GM19438 (cell line): ENCODE data around the gene GNB5.
"Not testable (repeated sequence)": the region's sequence is repeated elsewhere in the genome, so short reads cannot be mapped to it uniquely, and the experiment has no call there.

Experiments used
- ATAC-seq: cut with Tn5 transposase; IDR thresholded peaks from one replicate; pipeline ENCODE4 v1.9.1; 2021; ENCODE audit warnings: low read depth; ENCODE audit not compliant: unreplicated experiment

GNB5 gene

GRCh38 chr15:52171807-52172206, 19.4 kb downstream of the GNB5 start:
- no peak for ATAC-seq

- ATAC-seq, result no peak
Measured at GRCh38 chr15:52171386-52171785, 19.8 kb downstream of the GNB5 start.

GRCh38 chr15:52170199-52170598, 21.0 kb downstream of the GNB5 start:
- not testable (repeated sequence) for ATAC-seq

- ATAC-seq, result not testable (repeated sequence)
Measured at GRCh38 chr15:52165494-52166131, 25.6 kb downstream of the GNB5 start.

- ATAC-seq, result no peak
Measured at GRCh38 chr15:52164631-52165265, 26.4 kb downstream of the GNB5 start.

- no peak for ATAC-seq
Measured at GRCh38 chr15:52163321-52164190, 27.6 kb downstream of the GNB5 start.

GRCh38 chr15:52162876-52163275, 28.3 kb downstream of the GNB5 start:
- ATAC-seq, result no peak

GRCh38 chr15:52162260-52162659, 28.9 kb downstream of the GNB5 start:
- ATAC-seq, result no peak

- no peak for ATAC-seq
Measured at GRCh38 chr15:52161406-52161966, 29.7 kb downstream of the GNB5 start.

- ATAC-seq, result no peak
Measured at GRCh38 chr15:52159645-52160044, 31.5 kb downstream of the GNB5 start.

GRCh38 chr15:52158084-52158765, 33.0 kb downstream of the GNB5 start:
- ATAC-seq, result no peak

- ATAC-seq, result no peak
Measured at GRCh38 chr15:52155878-52156277, 35.3 kb downstream of the GNB5 start.

- ATAC-seq, result no peak
Measured at GRCh38 chr15:52154896-52155865, 36.0 kb downstream of the GNB5 start.

- no peak for ATAC-seq
Measured at GRCh38 chr15:52153900-52154895, 37.0 kb downstream of the GNB5 start.

GRCh38 chr15:52151353-52151752, 39.8 kb downstream of the GNB5 start:
- ATAC-seq, result no peak

- no peak for ATAC-seq
Measured at GRCh38 chr15:52150871-52151270, 40.3 kb downstream of the GNB5 start.

GRCh38 chr15:52150043-52150825, 41.0 kb downstream of the GNB5 start:
- ATAC-seq, result no peak

- no peak for ATAC-seq
Measured at GRCh38 chr15:52148403-52148802, 42.8 kb downstream of the GNB5 start.
